Esophagus squamous epithelium (tissue), 4 donors: ENCODE data around the gene CEP170B.

Experiments used
- POLR2A ChIP-seq, 4 donors: fragments of 450-650 bp; IDR thresholded peaks; one replicate each; pipeline ENCODE4 v1.6.1; 2017; ENCODE audit warnings: antibody characterized with exemption in 4 of 4, mild to moderate bottlenecking in 4 of 4, moderate library complexity in 3 of 4
- TF ChIP-seq, protein P1 (sequence below), 6 experiments: fragments of 450-650 bp in 4 of 6; fragments of 200-600 bp in 2 of 6; sonication (generic) in 2 of 6; IDR thresholded peaks; one replicate each; pipeline ENCODE4 v1.5.1; 2016 to 2019; ENCODE audit warnings: antibody characterized with exemption in 6 of 6, mild to moderate bottlenecking in 4 of 6, moderate library complexity in 4 of 6

DNA sequence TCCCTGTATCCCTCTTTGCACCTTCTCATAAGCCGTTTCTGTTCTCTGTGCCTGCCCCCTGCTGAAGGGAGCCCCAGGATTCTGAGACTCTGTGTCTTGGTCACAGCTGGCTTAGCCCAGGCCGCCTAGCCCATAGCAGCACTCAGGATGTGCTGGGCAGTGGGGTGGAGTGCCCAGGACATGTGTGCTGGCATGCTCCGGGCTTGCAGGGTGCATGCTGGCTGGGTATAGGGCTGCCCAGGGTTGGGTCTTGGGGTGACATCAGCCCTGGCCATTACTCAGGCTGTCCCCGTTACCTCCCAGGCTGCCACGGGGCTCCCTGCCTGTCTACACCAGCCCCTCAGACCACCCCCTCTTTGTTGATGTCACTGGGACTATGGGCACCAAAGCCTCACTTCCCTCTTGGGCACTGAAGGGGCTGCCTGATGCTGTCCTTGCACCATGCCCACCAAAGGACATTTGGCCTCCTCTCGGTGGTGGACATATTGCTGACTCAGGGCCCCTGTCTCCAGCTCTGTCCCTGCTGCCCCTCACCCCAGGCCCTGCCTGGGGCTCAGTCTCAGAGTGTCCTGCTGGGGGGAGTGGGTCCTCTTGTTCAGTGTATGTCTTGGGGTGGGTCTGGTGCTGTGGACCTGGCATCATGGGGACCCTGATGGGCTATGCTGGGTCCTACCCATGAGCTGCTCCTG is 2.4 kb downstream of the CEP170B start:
- TF ChIP-seq, protein P1, sequence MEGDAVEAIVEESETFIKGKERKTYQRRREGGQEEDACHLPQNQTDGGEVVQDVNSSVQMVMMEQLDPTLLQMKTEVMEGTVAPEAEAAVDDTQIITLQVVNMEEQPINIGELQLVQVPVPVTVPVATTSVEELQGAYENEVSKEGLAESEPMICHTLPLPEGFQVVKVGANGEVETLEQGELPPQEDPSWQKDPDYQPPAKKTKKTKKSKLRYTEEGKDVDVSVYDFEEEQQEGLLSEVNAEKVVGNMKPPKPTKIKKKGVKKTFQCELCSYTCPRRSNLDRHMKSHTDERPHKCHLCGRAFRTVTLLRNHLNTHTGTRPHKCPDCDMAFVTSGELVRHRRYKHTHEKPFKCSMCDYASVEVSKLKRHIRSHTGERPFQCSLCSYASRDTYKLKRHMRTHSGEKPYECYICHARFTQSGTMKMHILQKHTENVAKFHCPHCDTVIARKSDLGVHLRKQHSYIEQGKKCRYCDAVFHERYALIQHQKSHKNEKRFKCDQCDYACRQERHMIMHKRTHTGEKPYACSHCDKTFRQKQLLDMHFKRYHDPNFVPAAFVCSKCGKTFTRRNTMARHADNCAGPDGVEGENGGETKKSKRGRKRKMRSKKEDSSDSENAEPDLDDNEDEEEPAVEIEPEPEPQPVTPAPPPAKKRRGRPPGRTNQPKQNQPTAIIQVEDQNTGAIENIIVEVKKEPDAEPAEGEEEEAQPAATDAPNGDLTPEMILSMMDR (IDR thresholded peaks at IDR 0.05): no peak
- TF ChIP-seq POLR2A (IDR thresholded peaks at IDR 0.05): no peak
